Measurements from ENCODE around the gene ZNF407. TPM values are rescaled to one million over a fixed set of nuclear protein-coding genes. Genes with fewer than 3 reads are reported as not detected.

The ZNF407 gene
- polyA plus RNA-seq, 1 experiment, result 5.8 TPM

GRCh38 chr18:75105551-75106254 lies 508.0 kb downstream of the ZNF407 start:
- peaks cover 14% of the 10 kb centered on the region for H3K27me3 ChIP-seq (ENCODE audit: control insufficient read depth, insufficient read depth, low read length)
- CTCF ChIA-PET, result no interaction called here
- no peak overlapping the region for H3K27ac ChIP-seq (ENCODE audit: low read depth, low read length)
- no peak overlapping the region for H3K4me3 ChIP-seq (ENCODE audit: low read depth, low read length)
- TF ChIP-seq, protein P1, sequence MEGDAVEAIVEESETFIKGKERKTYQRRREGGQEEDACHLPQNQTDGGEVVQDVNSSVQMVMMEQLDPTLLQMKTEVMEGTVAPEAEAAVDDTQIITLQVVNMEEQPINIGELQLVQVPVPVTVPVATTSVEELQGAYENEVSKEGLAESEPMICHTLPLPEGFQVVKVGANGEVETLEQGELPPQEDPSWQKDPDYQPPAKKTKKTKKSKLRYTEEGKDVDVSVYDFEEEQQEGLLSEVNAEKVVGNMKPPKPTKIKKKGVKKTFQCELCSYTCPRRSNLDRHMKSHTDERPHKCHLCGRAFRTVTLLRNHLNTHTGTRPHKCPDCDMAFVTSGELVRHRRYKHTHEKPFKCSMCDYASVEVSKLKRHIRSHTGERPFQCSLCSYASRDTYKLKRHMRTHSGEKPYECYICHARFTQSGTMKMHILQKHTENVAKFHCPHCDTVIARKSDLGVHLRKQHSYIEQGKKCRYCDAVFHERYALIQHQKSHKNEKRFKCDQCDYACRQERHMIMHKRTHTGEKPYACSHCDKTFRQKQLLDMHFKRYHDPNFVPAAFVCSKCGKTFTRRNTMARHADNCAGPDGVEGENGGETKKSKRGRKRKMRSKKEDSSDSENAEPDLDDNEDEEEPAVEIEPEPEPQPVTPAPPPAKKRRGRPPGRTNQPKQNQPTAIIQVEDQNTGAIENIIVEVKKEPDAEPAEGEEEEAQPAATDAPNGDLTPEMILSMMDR (IDR thresholded peaks at IDR 0.05; ENCODE audit: low read depth, low read length), result no peak
- POLR2A ChIA-PET, result no interaction called here
- 0 out of 2 replicates have a peak, but pooled peaks cover 3% of the 10 kb centered on the region for H3K9me3 ChIP-seq (ENCODE audit: control insufficient read depth, insufficient read depth, low read length)
- DNase-seq (ENCODE audit: low read depth, low spot score), result no peak

GRCh38 chr18:75106746-75107145 lies 509.1 kb downstream of the ZNF407 start:
- H3K4me3 ChIP-seq (ENCODE audit: low read depth, low read length), result no peak overlapping the region
- DNase-seq (ENCODE audit: low read depth, low spot score), result no peak
- peaks cover 17% of the 10 kb centered on the region for H3K27me3 ChIP-seq (ENCODE audit: control insufficient read depth, insufficient read depth, low read length)
- H3K9me3 ChIP-seq (ENCODE audit: control insufficient read depth, insufficient read depth, low read length), result no peaks in the 10 kb centered on the region; the same call in 1 of the 2 replicates
- POLR2A ChIA-PET, result no interaction called here
- H3K27ac ChIP-seq (ENCODE audit: low read depth, low read length), result no peak overlapping the region
- TF ChIP-seq, protein P1 (IDR thresholded peaks at IDR 0.05; ENCODE audit: low read depth, low read length), result no peak
- CTCF ChIA-PET, result no interaction called here

DNA sequence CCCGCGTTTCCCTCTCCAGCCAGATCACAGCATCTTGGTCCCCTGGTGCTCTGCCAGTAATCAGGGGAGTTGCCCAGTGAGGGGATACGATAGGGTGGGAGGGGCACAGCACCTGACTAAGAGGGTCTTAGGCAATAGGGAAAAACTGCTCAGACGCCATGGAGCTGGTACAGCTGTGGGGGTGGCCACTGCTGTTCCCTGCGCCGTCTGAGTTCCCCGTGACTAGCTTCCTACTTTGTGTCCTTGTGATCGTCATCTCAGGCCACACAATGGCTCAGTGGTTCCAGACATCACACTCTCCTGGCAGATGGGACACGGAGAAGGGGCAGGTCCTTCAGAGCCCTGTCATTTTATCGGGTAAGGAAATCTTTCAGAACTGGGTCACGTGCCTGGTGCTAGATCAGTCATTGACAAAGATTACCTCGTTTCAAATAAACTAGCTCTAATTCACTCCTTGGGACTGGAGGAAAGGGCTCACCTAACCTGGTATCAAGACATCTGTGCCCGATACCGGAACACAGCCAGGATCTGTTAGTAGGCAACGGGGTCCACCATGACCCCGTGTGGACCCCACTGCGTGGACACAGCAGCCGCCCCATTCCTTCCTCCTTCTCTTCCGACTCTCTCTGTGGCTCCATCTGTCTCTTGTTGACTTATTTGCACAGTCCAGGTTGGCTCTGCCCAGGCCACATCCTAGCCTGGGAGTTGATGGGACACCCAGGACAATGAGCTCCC lies 509.7 kb downstream of the ZNF407 start:
- H3K27me3 ChIP-seq (ENCODE audit: control insufficient read depth, insufficient read depth, low read length), result peaks cover 17% of the 10 kb centered on the region
- TF ChIP-seq, protein P1 (IDR thresholded peaks at IDR 0.05; ENCODE audit: low read depth, low read length), result no peak
- no peak for DNase-seq (ENCODE audit: low read depth, low spot score)
- ChIA-PET CTCF (no interaction called here), POLR2A (no interaction called here)
- H3K9me3 ChIP-seq (ENCODE audit: control insufficient read depth, insufficient read depth, low read length), result no peaks in the 10 kb centered on the region; the same call in 1 of the 2 replicates
- H3K4me3 ChIP-seq (ENCODE audit: low read depth, low read length), result no peak overlapping the region
- no peak overlapping the region for H3K27ac ChIP-seq (ENCODE audit: low read depth, low read length)

GRCh38 chr18:75107931-75108276 lies 510.2 kb downstream of the ZNF407 start:
- peaks cover 19% of the 10 kb centered on the region for H3K27me3 ChIP-seq (ENCODE audit: control insufficient read depth, insufficient read depth, low read length)
- CTCF ChIA-PET, result no interaction called here
- no peaks in the 10 kb centered on the region; the same call in 1 of the 2 replicates for H3K9me3 ChIP-seq (ENCODE audit: control insufficient read depth, insufficient read depth, low read length)
- TF ChIP-seq, protein P1 (IDR thresholded peaks at IDR 0.05; ENCODE audit: low read depth, low read length), result no peak
- H3K27ac ChIP-seq (ENCODE audit: low read depth, low read length), result no peak overlapping the region
- POLR2A ChIA-PET, result no interaction called here
- DNase-seq (ENCODE audit: low read depth, low spot score), result no peak
- no peak overlapping the region for H3K4me3 ChIP-seq (ENCODE audit: low read depth, low read length)
